Activated naive CD8-positive, alpha-beta T cell (primary cell): Measurements from ENCODE around the gene F2RL1.
"Not testable (repeated sequence)": the region's sequence is repeated elsewhere in the genome, so short reads cannot be mapped to it uniquely, and the experiment has no call there.

ENCODE experiments used
- H3K27ac Mint-ChIP-seq: one replicate; pipeline ENCODE4 v1.8.0; 2021; ENCODE audit warnings: mixed read lengths
- H3K27me3 Mint-ChIP-seq: one replicate; pipeline ENCODE4 v1.8.0; 2021; ENCODE audit warnings: mixed read lengths
- H3K36me3 Mint-ChIP-seq: one replicate; pipeline ENCODE4 v1.8.0; 2021; ENCODE audit warnings: mixed read lengths
- H3K4me1 Mint-ChIP-seq: one replicate; pipeline ENCODE4 v1.8.0; 2021; ENCODE audit warnings: low read depth, mixed read lengths
- H3K4me3 Mint-ChIP-seq: one replicate; pipeline ENCODE4 v1.8.0; 2021; ENCODE audit warnings: mild to moderate bottlenecking, mixed read lengths
- H3K9me3 Mint-ChIP-seq: one replicate; pipeline ENCODE4 v1.8.0; 2021; ENCODE audit warnings: low read depth, mixed read lengths

The F2RL1 gene, protein sequence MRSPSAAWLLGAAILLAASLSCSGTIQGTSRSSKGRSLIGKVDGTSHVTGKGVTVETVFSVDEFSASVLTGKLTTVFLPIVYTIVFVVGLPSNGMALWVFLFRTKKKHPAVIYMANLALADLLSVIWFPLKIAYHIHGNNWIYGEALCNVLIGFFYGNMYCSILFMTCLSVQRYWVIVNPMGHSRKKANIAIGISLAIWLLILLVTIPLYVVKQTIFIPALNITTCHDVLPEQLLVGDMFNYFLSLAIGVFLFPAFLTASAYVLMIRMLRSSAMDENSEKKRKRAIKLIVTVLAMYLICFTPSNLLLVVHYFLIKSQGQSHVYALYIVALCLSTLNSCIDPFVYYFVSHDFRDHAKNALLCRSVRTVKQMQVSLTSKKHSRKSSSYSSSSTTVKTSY

DNA sequence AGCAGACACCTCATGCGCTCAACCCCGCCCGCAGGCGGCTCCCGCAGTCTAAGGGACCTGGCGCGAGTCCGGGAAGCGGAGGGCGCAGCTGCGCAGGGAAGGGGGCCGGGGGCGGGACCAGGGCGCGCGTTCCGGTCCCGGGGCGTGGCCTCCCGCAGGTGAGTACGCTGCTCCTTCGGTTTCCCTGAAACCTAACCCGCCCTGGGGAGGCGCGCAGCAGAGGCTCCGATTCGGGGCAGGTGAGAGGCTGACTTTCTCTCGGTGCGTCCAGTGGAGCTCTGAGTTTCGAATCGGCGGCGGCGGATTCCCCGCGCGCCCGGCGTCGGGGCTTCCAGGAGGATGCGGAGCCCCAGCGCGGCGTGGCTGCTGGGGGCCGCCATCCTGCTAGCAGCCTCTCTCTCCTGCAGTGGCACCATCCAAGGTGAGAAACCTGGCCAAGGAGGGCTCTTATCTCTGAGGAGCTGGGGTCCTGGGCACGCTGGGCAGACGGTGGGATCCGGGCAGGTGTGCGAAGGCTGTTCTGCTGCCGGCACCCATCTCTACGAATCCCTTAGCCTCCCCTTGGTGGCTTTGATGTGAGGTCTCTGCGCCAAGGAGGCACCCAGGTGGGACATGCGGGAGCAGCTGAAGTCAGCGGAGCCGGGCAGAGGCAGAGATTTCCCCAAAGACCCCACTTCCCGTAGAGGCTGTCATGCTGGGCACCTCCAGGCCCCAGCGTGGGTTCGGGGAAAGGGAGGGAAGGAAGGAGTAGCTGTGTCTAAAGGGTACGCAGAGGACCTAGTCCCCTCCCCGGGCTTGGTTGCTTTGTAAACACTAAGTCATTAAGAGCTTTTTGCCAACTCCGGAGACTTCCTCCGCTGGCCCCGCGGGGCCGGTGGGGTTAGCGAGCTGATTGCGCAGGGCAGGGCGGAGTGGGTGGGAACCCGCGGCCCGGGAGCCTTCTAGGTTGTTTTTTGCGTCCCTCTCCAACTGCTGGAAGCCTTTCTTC lies at the start of gene F2RL1:
TSS of gene F2RL1 (plus strand) at position 187 of the 988 bp plus-strand sequence. CDS start at position 340, 153 bp downstream.
- Mint-ChIP-seq H3K4me1 (peaks cover 18% of the 10 kb centered on the region), H3K27me3 (peaks cover 8% of the 10 kb centered on the region), H3K36me3 (no peaks in the 10 kb centered on the region), H3K4me3 (peak within 1 kb of the TSS; percentile 86), H3K27ac (no peak within 1 kb of the TSS), H3K9me3 (no peaks in the 10 kb centered on the region)

DNA sequence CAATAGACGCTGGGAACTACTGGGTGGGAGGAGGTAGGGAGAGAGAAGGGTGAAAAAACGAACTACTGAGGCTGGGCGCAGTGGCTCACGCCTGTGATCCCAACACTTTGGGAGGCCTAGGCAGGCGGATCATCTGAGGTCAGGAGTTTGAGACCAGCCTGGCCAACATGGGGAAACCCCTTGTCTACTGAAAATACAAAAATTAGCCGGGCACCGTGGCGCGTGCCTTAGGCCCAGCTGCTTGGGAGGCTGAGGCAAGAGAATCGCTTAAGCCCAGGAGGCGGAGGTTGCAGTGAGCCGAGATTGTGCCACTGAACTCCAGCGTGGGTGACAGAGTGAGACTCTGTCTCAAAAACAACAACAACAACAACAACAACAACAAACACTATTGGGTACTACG lies 47.8 kb upstream of the F2RL1 start:
- H3K27ac Mint-ChIP-seq, H3K36me3 Mint-ChIP-seq, H3K9me3 Mint-ChIP-seq, H3K4me3 Mint-ChIP-seq, H3K27me3 Mint-ChIP-seq, H3K4me1 Mint-ChIP-seq: not testable (repeated sequence)

DNA sequence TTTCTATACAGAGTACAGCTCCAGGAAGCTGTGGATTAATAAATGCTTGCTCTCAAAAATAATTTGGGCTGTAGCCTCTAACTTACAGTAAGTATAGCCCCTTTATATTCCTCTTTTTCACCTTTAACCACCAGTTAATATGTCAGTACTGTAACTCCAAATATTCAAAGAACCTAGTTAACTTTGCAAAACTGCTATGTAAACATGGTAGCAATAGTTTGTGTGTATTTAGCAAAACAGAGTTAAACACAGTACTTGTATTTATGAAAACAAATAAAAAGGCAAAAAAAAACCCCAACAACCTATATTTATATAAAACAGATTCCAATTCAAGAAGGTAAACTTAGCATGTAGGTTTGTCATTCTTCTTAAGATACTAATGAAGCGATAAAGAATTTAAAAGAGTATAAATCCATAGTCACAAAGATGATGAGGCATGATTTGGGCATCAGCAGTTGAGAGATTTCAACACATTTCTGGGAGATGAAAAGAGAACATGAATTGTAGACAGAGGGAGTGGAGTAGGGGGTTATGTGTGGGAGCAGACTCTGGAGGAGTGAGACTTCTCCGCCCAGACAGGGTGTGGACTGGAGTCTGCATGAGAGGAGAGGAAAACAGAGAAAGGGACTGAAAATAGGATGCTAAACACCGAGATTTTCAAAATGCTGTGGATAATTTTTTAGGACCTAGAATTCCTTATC lies 47.0 kb upstream of the F2RL1 start:
- H3K9me3 Mint-ChIP-seq: no peaks in the 10 kb centered on the region
- H3K27ac Mint-ChIP-seq: no peak overlapping the region
- no peaks in the 10 kb centered on the region for H3K36me3 Mint-ChIP-seq
- no peak overlapping the region for H3K4me3 Mint-ChIP-seq
- no peaks in the 10 kb centered on the region for H3K27me3 Mint-ChIP-seq
- H3K4me1 Mint-ChIP-seq: peaks cover 5% of the 10 kb centered on the region

DNA sequence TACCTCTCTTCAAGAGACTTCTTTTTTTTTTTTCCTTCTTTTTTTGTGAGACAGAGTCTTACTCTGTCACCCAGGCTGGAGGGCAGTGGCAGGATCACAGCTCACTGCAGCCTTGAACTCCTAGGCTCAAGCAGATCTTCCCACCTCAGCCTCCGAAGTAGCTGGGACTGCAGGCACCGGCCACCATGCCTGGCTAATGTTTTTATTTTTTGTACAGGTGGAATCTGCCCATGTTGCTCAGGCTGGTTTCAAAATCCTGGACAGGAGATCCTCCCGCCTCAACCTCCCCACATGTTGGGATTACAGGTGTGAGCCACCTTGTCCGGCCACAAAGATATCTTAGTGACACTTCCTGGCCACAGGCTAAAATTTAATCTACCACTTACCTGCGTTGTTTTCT lies 42.9 kb upstream of the F2RL1 start:
- Mint-ChIP-seq H3K27me3 (no peaks in the 10 kb centered on the region), H3K27ac (no peak overlapping the region)

DNA sequence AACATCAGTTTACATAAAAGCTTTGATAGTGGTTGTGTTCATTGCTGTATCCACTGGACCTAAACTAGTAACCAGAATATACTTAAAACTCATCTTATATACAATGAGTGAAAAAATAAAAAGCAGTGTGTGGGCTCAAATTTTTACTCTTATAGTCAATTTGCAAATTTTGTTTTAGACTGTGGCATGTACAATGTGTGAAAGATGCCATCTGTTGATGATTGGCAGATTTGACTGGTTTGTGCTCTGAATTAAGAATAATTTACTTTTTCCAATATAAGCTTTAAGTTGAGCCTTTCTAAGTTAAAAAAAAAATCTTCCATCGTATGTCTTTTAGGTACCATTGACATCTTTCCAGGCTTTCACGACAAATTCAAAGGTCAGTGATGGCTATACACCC lies 42.4 kb upstream of the F2RL1 start:
- Mint-ChIP-seq H3K36me3 (no peaks in the 10 kb centered on the region), H3K9me3 (no peaks in the 10 kb centered on the region), H3K4me1 (peaks cover 2% of the 10 kb centered on the region), H3K27ac (no peak overlapping the region), H3K4me3 (no peak overlapping the region), H3K27me3 (no peaks in the 10 kb centered on the region)

More for the DNA sequence above, 42.9 kb upstream of the F2RL1 start:
- Mint-ChIP-seq H3K36me3 (no peaks in the 10 kb centered on the region), H3K4me1 (peaks cover 2% of the 10 kb centered on the region), H3K9me3 (no peaks in the 10 kb centered on the region), H3K4me3 (no peak overlapping the region)

DNA sequence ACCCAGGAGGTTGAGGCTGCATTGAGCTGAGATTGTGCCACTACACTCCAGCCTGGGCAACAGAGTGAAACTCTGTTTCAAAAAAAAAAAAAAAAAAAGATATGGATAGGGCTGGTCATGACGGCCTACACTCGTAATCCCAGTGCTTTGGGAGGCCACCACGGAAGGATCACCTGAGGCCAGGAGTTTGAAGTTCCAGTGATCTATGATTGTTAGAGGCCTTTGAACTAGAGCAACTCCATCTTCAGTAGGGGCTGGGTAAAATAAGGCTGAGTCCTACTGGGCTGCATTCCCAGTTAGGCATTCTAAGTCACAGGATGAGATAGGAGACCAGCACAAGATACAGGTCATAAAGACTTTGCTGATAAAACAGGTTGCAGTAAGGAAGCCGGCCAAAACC lies 38.2 kb upstream of the F2RL1 start:
- H3K36me3 Mint-ChIP-seq, H3K9me3 Mint-ChIP-seq, H3K4me1 Mint-ChIP-seq, H3K4me3 Mint-ChIP-seq, H3K27me3 Mint-ChIP-seq, H3K27ac Mint-ChIP-seq: not testable (repeated sequence)

DNA sequence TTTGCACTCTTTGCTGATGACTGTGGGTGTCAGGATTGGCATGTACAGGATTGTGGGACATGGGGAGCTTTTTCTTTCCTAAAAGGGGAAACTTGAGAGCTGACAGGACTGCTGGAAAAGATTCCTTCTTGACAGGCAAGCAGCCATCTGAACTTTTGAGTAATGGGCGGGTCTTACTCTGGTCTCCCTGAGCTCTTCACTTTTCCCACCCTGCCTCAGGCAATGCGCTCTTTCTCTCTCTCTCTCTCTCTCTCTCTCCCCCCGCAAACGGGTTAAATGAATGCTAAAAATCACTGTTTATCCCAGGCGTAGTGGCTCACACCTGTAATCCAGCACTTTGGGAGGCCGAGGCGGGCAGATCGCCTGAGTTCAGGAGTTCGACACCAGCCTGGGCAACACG lies 37.1 kb upstream of the F2RL1 start:
- Mint-ChIP-seq H3K4me1 (no peaks in the 10 kb centered on the region), H3K9me3 (no peaks in the 10 kb centered on the region), H3K27ac (no peak overlapping the region), H3K27me3 (peaks cover 2% of the 10 kb centered on the region), H3K4me3 (no peak overlapping the region), H3K36me3 (no peaks in the 10 kb centered on the region)

DNA sequence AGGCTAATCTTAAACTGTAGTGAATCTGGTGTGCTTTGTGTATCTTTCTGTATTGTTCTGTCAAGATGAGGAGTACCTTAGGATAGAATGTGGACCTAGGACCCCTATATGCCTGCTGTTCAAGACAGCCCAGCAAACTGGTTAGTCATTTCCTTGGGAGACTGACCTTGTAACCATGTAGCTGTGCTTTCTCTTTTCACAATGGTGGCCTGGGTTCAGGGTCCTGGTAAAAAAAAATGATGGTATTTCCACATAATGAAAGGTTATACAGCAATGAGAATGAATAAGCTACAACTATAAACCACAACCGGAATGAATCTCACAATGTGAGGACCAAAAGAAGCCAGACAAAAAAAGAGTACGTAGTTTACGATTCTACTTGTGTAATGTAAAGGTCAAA lies 36.4 kb upstream of the F2RL1 start:
- peaks cover 2% of the 10 kb centered on the region for H3K27me3 Mint-ChIP-seq
- H3K36me3 Mint-ChIP-seq: no peaks in the 10 kb centered on the region
- H3K4me1 Mint-ChIP-seq: no peaks in the 10 kb centered on the region

DNA sequence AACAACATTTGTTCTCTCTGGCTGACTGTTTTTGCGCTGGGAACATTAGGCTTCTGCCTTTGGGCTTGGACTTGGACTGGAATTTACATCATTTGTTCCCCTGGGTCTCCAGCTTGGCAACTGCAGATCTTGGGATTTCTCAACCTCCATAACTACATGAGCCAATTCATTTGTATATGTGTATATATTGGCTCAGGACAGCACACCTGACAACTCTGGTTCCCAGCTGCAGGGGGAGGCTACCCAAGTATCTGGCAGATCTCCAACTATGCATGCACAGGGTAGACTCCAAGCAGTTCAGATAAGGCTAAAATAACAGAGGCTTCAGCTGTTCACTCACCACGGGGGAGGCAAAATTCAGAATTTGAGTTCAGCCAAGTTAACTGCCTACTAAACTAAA lies 31.6 kb upstream of the F2RL1 start:
- Mint-ChIP-seq H3K27me3 (peaks cover 2% of the 10 kb centered on the region), H3K36me3 (no peaks in the 10 kb centered on the region), H3K4me3 (no peak overlapping the region), H3K9me3 (no peaks in the 10 kb centered on the region), H3K27ac (no peak overlapping the region), H3K4me1 (peaks cover 12% of the 10 kb centered on the region)

More for the DNA sequence above, 36.4 kb upstream of the F2RL1 start:
- Mint-ChIP-seq H3K27ac (no peak overlapping the region), H3K9me3 (no peaks in the 10 kb centered on the region), H3K4me3 (no peak overlapping the region)

DNA sequence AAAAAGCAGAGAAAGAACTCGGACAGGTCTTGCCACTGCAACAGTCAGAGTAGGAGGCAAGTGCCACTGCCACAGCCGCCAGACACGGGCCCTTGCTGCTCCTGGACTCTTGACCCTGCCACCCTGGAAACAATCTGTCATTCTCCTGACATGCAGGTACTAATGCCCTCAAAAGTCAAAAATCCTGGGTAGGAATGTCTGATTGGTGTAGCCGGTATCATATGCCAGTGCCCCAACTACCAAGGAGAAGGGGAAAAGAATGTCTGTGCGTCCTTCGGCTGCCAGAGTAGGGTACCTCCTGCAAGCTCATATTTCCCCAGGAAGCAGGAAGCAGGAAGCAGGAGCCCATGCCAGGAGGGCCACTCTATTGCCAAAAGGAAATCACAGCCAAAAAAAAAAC lies 30.5 kb upstream of the F2RL1 start:
- Mint-ChIP-seq H3K4me1 (peaks cover 12% of the 10 kb centered on the region), H3K4me3 (no peak overlapping the region), H3K27me3 (peaks cover 2% of the 10 kb centered on the region), H3K9me3 (no peaks in the 10 kb centered on the region), H3K36me3 (no peaks in the 10 kb centered on the region), H3K27ac (no peak overlapping the region)

DNA sequence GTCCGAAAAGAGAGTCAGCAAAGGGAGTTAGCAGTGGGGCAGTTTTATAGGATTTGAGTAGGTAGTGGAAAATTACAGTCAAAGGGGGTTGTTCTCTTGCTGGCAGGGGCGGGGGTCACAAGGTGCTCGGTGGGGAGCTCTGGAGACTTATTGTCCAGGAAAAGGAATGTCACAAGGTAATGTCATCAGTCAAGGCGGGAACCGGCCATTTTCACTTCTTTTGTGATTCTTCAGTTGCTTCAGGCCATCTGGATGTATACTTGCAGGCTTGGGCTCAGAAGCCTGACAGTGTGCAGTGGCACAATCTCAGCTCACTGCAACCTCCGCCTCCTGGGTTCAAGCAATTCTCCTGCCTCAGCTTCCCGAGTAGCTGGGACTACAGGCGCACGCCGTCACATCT lies 29.6 kb upstream of the F2RL1 start:
- H3K27me3 Mint-ChIP-seq, H3K27ac Mint-ChIP-seq, H3K4me3 Mint-ChIP-seq, H3K36me3 Mint-ChIP-seq, H3K9me3 Mint-ChIP-seq: not testable (repeated sequence)
- peaks cover 12% of the 10 kb centered on the region for H3K4me1 Mint-ChIP-seq

DNA sequence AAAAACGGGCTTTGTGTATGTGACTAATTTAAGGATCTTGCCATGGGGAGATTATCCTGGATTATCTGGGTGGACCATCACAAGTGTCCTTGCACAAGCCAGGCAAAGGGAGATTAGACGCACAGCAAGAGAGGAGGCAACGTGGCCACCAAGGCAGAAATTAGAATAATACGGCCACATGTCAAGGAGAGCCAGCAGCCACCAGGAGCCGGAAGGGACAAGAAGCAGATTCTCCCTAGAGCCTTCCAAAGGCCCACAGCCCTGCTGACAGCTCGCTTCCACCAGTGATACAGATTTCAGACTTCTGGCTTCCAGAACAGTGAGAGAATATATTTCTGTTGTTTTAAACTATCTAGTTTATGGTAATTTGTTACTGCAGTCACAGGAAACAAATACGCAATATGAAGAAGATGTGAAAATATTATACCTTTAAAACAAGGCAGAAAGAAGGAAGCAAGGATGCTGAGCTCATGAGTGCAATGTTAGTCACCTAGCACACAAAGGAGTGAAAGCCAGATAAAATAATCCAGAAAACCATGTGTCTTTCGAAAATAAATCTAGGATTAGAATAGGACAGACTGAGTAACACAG lies 28.7 kb upstream of the F2RL1 start:
- H3K36me3 Mint-ChIP-seq: no peaks in the 10 kb centered on the region
- peaks cover 12% of the 10 kb centered on the region for H3K4me1 Mint-ChIP-seq
- H3K27ac Mint-ChIP-seq: peak overlapping the region; percentile 38
- no peaks in the 10 kb centered on the region for H3K9me3 Mint-ChIP-seq
- H3K4me3 Mint-ChIP-seq: no peak overlapping the region
- H3K27me3 Mint-ChIP-seq: no peaks in the 10 kb centered on the region

DNA sequence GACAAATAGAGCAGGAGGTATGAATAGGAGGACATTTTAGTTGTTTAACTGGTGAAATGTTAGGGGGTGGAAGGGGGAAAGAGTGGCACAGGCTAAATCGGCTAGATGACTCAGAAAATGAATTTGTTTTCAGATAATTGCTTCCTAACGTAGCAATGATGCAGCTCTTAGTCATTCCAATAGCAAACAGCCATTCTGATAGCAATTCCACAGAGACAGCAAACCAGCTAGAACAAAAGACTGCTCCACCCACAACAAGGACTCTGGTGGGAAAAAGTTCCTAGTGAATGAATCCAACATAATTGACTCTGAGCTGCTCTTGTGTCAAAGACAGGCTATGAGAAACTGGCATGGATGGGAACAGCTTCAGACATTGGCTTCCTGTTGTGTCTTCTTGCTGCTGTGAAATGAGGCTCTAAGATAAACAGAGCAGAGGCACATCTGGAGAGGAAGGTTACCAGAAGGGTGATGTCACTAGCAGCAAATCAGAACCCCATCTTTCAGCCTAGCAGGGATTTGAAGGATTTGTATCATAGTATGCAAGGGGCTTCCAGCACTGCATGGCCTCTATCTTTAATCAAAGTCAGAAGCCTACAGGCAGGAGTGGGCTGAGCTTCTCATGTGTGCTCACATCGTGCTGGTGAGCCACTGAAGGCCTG lies 28.1 kb upstream of the F2RL1 start:
- no peaks in the 10 kb centered on the region for H3K9me3 Mint-ChIP-seq
- H3K36me3 Mint-ChIP-seq: no peaks in the 10 kb centered on the region
- peak overlapping the region; percentile 66 for H3K27ac Mint-ChIP-seq
- H3K27me3 Mint-ChIP-seq: no peaks in the 10 kb centered on the region
- peaks cover 12% of the 10 kb centered on the region for H3K4me1 Mint-ChIP-seq
- no peak overlapping the region for H3K4me3 Mint-ChIP-seq

DNA sequence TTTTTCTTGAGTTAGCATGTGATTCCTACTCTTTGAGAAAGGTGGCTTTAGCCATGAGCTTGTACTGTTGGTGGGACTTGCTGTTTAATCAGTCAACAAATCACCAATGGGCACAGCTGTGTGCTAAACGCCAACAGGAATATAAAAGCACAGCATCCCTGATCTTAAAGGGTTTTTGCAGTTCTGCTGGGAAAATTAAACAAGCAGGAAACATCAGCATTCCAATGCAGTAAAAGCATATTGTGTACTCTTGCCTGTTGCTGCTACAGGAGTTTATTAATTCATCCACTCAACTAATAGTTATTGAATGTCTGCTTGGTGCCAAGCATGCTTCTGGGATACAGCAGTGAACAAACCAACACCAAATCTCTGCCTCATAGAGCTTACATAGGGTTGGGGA lies 27.4 kb upstream of the F2RL1 start:
- Mint-ChIP-seq H3K36me3 (no peaks in the 10 kb centered on the region), H3K4me3 (no peak overlapping the region), H3K27ac (no peak overlapping the region)

More for the DNA sequence above, 27.4 kb upstream of the F2RL1 start:
- Mint-ChIP-seq H3K4me1 (peaks cover 12% of the 10 kb centered on the region), H3K9me3 (no peaks in the 10 kb centered on the region), H3K27me3 (no peaks in the 10 kb centered on the region)
